Parathyroid adenoma (tissue), 2 donors: ENCODE measurements around the gene WDR89.

Source experiments
- H2AFZ ChIP-seq: fragments of 300-600 bp; sonication (generic); one replicate; pipeline ENCODE4 v1.7.0; 2017; ENCODE audit warnings: antibody characterized with exemption, mild to moderate bottlenecking
- H3K27ac ChIP-seq: fragments of 300-600 bp; sonication (generic); one replicate; pipeline ENCODE4 v1.7.0; 2017
- H3K27me3 ChIP-seq: fragments of 300-600 bp; sonication (generic); one replicate; pipeline ENCODE4 v1.7.0; 2017; ENCODE audit warnings: low read length; ENCODE audit not compliant: control insufficient read depth, insufficient read depth
- H3K36me3 ChIP-seq: fragments of 300-600 bp; sonication (generic); one replicate; pipeline ENCODE4 v1.7.0; 2017; ENCODE audit warnings: low read length; ENCODE audit not compliant: control insufficient read depth, insufficient read depth
- H3K4me1 ChIP-seq: fragments of 300-600 bp; sonication (generic); one replicate; pipeline ENCODE4 v1.7.0; 2017; ENCODE audit warnings: control low read depth
- H3K4me2 ChIP-seq: fragments of 300-600 bp; sonication (generic); one replicate; pipeline ENCODE4 v1.7.0; 2017; ENCODE audit warnings: low read length
- H3K4me3 ChIP-seq: fragments of 300-600 bp; sonication (generic); one replicate; pipeline ENCODE4 v1.7.0; 2017; ENCODE audit warnings: low read depth, low read length
- H3K79me2 ChIP-seq: fragments of 300-600 bp; sonication (generic); one replicate; pipeline ENCODE4 v1.7.0; 2017; ENCODE audit warnings: control low read depth
- H3K9ac ChIP-seq: fragments of 300-600 bp; sonication (generic); one replicate; pipeline ENCODE4 v1.7.0; 2017; ENCODE audit warnings: mild to moderate bottlenecking
- H3K9me3 ChIP-seq: fragments of 300-600 bp; sonication (generic); one replicate; pipeline ENCODE4 v1.7.0; 2017; ENCODE audit warnings: low read length; ENCODE audit not compliant: control insufficient read depth
- TF ChIP-seq, protein P1 (sequence below): fragments of 300-600 bp; sonication (generic); IDR thresholded peaks from one replicate; pipeline ENCODE4 v1.7.0; 2017; ENCODE audit warnings: antibody characterized with exemption, mild to moderate bottlenecking
- donor health status: primary hyperparathyroidism.

The WDR89 gene

DNA sequence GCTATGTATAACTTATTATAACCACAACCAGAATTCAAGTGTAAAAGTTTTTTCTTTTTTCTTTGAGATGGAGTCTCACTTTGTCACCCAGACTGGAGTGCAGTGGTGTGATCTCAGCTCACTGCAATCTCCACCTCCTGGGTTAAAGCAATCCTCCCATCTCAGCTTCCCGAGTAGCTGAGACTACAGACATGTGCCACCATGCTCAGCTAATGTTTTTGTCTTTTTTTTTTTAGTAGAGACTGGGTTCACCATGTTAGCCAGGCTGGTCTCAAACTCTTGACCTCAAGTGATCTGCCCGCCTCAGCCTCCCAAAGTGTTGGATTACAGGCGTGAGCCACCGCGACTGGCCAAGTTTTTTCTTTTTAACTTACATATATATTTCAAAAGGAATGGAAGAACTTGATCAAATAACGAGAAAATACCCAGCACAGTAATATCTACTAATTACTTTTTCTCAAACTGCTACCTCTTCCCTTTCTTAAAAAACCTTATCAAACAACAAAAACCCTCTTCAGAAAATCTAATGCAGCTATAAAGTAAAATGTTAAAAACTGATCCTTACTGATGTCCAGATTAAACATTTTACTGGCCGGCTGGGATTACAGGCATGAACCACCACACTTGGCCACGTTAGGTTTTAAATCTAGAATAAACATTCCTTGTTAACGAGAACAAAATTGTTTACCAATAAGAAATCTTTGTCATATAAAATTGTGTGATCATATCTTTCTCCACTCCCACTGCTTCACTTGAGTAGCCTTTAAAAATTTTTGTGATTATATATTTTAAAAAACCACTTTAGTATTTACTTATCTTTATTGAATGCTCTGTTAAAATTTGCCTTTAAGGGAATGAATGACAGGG lies 41.3 kb upstream of the WDR89 start:
- no peaks in the 10 kb centered on the region for H3K27me3 ChIP-seq
- no peaks in the 10 kb centered on the region for H3K79me2 ChIP-seq
- no peaks in the 10 kb centered on the region for H3K9me3 ChIP-seq
- H3K9ac ChIP-seq, result no peak overlapping the region
- no peak overlapping the region for H3K4me2 ChIP-seq
- H3K4me3 ChIP-seq, result no peak overlapping the region
- TF ChIP-seq, protein P1, sequence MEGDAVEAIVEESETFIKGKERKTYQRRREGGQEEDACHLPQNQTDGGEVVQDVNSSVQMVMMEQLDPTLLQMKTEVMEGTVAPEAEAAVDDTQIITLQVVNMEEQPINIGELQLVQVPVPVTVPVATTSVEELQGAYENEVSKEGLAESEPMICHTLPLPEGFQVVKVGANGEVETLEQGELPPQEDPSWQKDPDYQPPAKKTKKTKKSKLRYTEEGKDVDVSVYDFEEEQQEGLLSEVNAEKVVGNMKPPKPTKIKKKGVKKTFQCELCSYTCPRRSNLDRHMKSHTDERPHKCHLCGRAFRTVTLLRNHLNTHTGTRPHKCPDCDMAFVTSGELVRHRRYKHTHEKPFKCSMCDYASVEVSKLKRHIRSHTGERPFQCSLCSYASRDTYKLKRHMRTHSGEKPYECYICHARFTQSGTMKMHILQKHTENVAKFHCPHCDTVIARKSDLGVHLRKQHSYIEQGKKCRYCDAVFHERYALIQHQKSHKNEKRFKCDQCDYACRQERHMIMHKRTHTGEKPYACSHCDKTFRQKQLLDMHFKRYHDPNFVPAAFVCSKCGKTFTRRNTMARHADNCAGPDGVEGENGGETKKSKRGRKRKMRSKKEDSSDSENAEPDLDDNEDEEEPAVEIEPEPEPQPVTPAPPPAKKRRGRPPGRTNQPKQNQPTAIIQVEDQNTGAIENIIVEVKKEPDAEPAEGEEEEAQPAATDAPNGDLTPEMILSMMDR, result no peak
- no peak overlapping the region for H2AFZ ChIP-seq
- H3K4me1 ChIP-seq, result no peaks in the 10 kb centered on the region
- H3K27ac ChIP-seq, result no peak overlapping the region
- no peaks in the 10 kb centered on the region for H3K36me3 ChIP-seq

- no peak overlapping the region for H2AFZ ChIP-seq
- no peak overlapping the region for H3K4me2 ChIP-seq
- no peak overlapping the region for H3K9ac ChIP-seq
- H3K4me1 ChIP-seq, result no peaks in the 10 kb centered on the region
- H3K79me2 ChIP-seq, result no peaks in the 10 kb centered on the region
- H3K9me3 ChIP-seq, result no peaks in the 10 kb centered on the region
- H3K36me3 ChIP-seq, result no peaks in the 10 kb centered on the region
- H3K27me3 ChIP-seq, result no peaks in the 10 kb centered on the region
- H3K27ac ChIP-seq, result no peak overlapping the region
- TF ChIP-seq, protein P1, result no peak
- H3K4me3 ChIP-seq, result no peak overlapping the region
These were observed 36.9 kb upstream of the WDR89 start for GRCh38 chr14:63678536-63678935.

- Histone ChIP-seq H3K9ac (no peak overlapping the region), H3K27ac (no peak overlapping the region)
These were observed 36.3 kb upstream of the WDR89 start for GRCh38 chr14:63677891-63678379.

GRCh38 chr14:63676615-63677014 lies 34.9 kb upstream of the WDR89 start:
- Histone ChIP-seq H3K4me1 (no peaks in the 10 kb centered on the region), H3K4me3 (no peak overlapping the region), H3K36me3 (no peaks in the 10 kb centered on the region), H2AFZ (no peak overlapping the region), H3K9me3 (no peaks in the 10 kb centered on the region), H3K79me2 (no peaks in the 10 kb centered on the region), H3K9ac (no peak overlapping the region), H3K4me2 (no peak overlapping the region), H3K27ac (no peak overlapping the region), H3K27me3 (no peaks in the 10 kb centered on the region)
- TF ChIP-seq, protein P1, result no peak

More at GRCh38 chr14:63677891-63678379, 36.3 kb upstream of the WDR89 start:
- Histone ChIP-seq H3K79me2 (no peaks in the 10 kb centered on the region), H3K4me3 (no peak overlapping the region), H3K27me3 (no peaks in the 10 kb centered on the region), H3K4me1 (no peaks in the 10 kb centered on the region), H3K9me3 (no peaks in the 10 kb centered on the region), H3K4me2 (peak overlapping the region; percentile 37), H2AFZ (no peak overlapping the region), H3K36me3 (no peaks in the 10 kb centered on the region)
- TF ChIP-seq, protein P1, result no peak
